Astrocyte of the spinal cord (primary cell): ENCODE measurements around the gene SMG1.

Experiments used
- DNase-seq: peaks from one replicate; pipeline ENCODE4 v3.0.0; 2011; ENCODE audit warnings: low read depth, low spot score
- H3K4me3 ChIP-seq: 2 replicates; pipeline ENCODE4 v1.5.1; 2011; ENCODE audit warnings: low read depth, mild to moderate bottlenecking, low read length, moderate library complexity
- CTCF ChIP-seq: IDR thresholded peaks from 2 replicates; pipeline ENCODE4 v1.5.1; 2012; ENCODE audit warnings: low read depth, mild to moderate bottlenecking, low read length, inconsistent platforms
- in situ Hi-C: cut with HindIII; loops from 2 replicates; pipeline ENCODE4 v1.10.0; 2017; ENCODE audit warnings: low sequenced_read_pairs

The SMG1 gene

GRCh38 chr16:18805257-18805773 is 120.9 kb downstream of the SMG1 start:
- in situ Hi-C loops: no loop called here
- no peak for TF ChIP-seq CTCF
- no peak overlapping the region for H3K4me3 ChIP-seq
- no peak for DNase-seq

- TF ChIP-seq CTCF: no peak
- in situ Hi-C loops: no loop called here
- no peak for DNase-seq
- H3K4me3 ChIP-seq: no peak overlapping the region
Observed at GRCh38 chr16:18804540-18804939, 121.7 kb downstream of the SMG1 start.

DNA sequence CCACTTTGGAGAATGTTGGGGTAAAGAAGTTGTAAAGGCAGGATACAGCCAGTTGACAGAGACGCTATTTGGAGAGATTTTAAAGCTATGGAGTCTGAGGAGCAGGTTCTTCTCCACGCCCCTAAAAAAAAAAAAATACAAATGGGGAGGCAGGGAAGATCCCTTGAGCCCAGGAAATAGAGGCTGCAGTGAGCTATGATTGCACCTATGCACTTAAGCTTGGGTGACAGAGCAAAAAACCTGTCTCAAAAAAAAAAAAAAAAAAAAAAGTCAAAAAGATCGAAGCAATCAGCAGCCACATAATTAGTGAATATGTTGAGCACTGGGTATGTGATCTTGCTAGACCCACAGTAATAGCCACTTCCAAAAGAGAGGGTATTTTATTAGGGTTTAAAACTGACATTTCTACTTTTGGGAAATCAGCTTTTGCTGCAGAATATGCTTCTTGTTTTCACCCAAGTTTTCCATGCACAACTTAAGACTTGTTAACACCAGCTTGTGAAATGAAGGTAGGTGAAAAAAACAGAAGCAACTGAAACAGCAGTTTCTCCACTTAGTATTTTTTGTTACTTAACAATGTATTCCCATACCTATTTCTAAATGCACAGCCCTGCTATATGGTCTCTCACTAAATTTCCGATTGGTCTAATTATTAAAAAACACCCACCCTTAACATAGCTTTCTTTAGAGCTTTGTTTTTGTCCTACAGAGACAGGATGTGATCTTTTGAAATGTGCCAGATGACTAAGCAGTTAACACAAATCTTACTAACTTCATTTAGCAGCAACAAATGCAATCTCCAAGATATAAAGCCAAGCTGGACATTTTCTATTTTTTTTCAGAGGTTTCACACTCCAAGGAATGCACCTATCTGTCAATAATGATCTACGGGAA is 122.4 kb downstream of the SMG1 start:
- TF ChIP-seq CTCF: no peak
- no peak overlapping the region for H3K4me3 ChIP-seq
- peak; percentile 43 for DNase-seq
- in situ Hi-C loops: no loop called here

DNA sequence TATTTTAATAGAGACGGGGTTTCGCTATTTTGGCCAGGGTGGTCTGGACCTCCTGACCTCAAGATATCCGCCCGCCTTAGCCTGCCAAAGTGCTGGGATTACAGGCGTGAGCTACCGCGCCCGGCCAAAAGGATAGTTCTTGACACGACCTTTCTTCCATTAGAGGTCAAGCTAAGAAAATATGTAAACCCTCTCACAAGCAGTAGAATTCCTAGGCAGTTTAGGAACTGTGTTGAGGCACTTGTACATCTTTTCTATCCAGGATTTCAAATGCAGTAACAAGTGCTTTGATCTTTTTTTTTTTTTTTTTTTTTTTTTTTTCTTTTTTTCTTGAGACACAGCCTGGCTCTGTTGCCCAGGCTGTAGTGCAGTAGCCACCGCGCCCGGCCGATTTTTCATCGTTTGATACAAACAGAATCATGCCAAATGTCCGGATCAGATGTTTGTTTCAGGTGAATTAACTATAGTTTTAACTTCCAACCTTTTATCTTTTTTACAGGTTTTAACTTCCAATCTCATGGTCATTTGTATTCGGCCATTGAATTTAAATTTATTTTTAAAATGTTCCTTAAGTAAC is 123.4 kb downstream of the SMG1 start:
- H3K4me3 ChIP-seq: no peak overlapping the region
- no peak for TF ChIP-seq CTCF
- in situ Hi-C loops: no loop called here
- no peak for DNase-seq

GRCh38 chr16:18801145-18801972 is 124.8 kb downstream of the SMG1 start, which contains the start of gene ARL6IP1:
Gene ARL6IP1 (minus strand): TSS chr16:18801549. CDS start chr16:18801466, 83 bp downstream.
- in situ Hi-C loops: no loop called here
- H3K4me3 ChIP-seq: peak within 1 kb of the TSS; percentile 93
- TF ChIP-seq CTCF: peak; percentile 72
- peak; percentile 100 for DNase-seq

GRCh38 chr16:18800775-18801144 is 125.4 kb downstream of the SMG1 start:
- H3K4me3 ChIP-seq: peak overlapping the region; percentile 93
- peak; percentile 25 for DNase-seq
- in situ Hi-C loops: no loop called here
- no peak for TF ChIP-seq CTCF
